ENCODE data around the gene ARMC2.

DNA sequence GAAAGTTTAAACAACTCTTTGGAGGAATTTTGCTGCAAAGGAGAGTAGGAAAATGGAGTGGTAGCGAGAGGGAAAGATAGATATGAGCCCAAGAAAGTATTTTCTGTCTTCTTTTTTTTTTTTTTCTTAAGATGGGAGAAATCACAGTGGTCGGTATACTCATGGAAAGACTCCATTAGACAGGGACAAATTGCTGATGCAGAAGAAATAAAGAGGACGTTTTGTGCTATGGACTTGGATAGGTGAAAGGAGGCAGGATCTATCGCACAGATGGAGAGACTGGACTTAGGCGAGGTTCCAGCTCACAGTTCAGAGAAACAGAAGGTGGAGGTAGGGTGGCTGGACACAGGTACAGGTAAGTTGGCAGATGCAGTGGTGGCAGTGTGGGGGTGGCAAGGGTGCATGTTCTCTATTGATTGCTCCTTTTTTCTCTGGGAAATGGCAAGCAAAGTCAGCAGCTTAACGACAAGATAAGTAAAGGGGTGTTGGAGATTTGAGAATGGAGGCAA, 44.2 kb upstream of the ARMC2 start:
- TF ChIP-seq, protein P1, sequence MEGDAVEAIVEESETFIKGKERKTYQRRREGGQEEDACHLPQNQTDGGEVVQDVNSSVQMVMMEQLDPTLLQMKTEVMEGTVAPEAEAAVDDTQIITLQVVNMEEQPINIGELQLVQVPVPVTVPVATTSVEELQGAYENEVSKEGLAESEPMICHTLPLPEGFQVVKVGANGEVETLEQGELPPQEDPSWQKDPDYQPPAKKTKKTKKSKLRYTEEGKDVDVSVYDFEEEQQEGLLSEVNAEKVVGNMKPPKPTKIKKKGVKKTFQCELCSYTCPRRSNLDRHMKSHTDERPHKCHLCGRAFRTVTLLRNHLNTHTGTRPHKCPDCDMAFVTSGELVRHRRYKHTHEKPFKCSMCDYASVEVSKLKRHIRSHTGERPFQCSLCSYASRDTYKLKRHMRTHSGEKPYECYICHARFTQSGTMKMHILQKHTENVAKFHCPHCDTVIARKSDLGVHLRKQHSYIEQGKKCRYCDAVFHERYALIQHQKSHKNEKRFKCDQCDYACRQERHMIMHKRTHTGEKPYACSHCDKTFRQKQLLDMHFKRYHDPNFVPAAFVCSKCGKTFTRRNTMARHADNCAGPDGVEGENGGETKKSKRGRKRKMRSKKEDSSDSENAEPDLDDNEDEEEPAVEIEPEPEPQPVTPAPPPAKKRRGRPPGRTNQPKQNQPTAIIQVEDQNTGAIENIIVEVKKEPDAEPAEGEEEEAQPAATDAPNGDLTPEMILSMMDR (conservative IDR thresholded peaks at IDR 0.05; ENCODE audit: low read depth, low read length) = no peak
- TF ChIP-seq EZH2 (IDR thresholded peaks at IDR 0.05; ENCODE audit: borderline replicate concordance, low read depth, low read length, poor library complexity, severe bottlenecking) = no peak
